HFF-Myc (cell line): ENCODE data around the gene METTL6.

Experiments
- DNase-seq: peaks from one replicate; pipeline ENCODE4 v3.0.0-alpha.2; 2011; ENCODE audit warnings: low read depth; ENCODE audit errors: extremely low read depth
- H3K4me3 ChIP-seq: replicated peaks from 2 replicates; pipeline ENCODE4 v1.5.1; 2011; ENCODE audit warnings: low read depth, mild to moderate bottlenecking, control low read depth, low read length
- CTCF ChIP-seq: IDR thresholded peaks from 2 replicates; pipeline ENCODE4 v1.5.1; 2012; ENCODE audit warnings: mild to moderate bottlenecking, low read depth, low read length, control low read depth; ENCODE audit errors: missing control alignments

METTL6 gene

GRCh38 chr3:15456321-15456720 is 29.0 kb upstream of the METTL6 start:
- DNase-seq = no peak
- TF ChIP-seq CTCF = no peak
- no peak overlapping the region for H3K4me3 ChIP-seq

- DNase-seq = no peak
- no peak overlapping the region for H3K4me3 ChIP-seq
- no peak for TF ChIP-seq CTCF
Measured at GRCh38 chr3:15455756-15456155, 28.4 kb upstream of the METTL6 start.

- TF ChIP-seq CTCF = no peak
- no peak overlapping the region for H3K4me3 ChIP-seq
- no peak for DNase-seq
Measured at GRCh38 chr3:15454965-15455364, 27.6 kb upstream of the METTL6 start.

GRCh38 chr3:15453991-15454625 is 26.8 kb upstream of the METTL6 start:
- TF ChIP-seq CTCF = no peak
- H3K4me3 ChIP-seq = no peak overlapping the region
- DNase-seq = no peak

- no peak for DNase-seq
- H3K4me3 ChIP-seq = no peak overlapping the region
- TF ChIP-seq CTCF = no peak
Measured at GRCh38 chr3:15453501-15453900, 26.2 kb upstream of the METTL6 start.

GRCh38 chr3:15452961-15453360 is 25.6 kb upstream of the METTL6 start:
- no peak for TF ChIP-seq CTCF
- H3K4me3 ChIP-seq = no peak overlapping the region
- no peak for DNase-seq

- no peak overlapping the region for H3K4me3 ChIP-seq
- no peak for TF ChIP-seq CTCF
- no peak for DNase-seq
Measured at GRCh38 chr3:15452156-15452555, 24.8 kb upstream of the METTL6 start.
